Peyer's patch (tissue), 4 donors: ENCODE data around the gene C1GALT1. TPM values are rescaled to one million over a fixed set of nuclear protein-coding genes. Genes with fewer than 3 reads are reported as not detected.
A peak's percentile ranks its signal among the peaks of the same experiment; 100 is the strongest.

Experiments used
- DNase-seq, 3 donors: peaks; one replicate each; pipeline ENCODE4 v3.0.0-alpha.2; 2017 to 2019
- H3K27ac ChIP-seq, 4 donors: fragments of 200-600 bp; sonication (generic); one replicate each; pipeline ENCODE4 v1.5.1; 2016 to 2019
- H3K27me3 ChIP-seq, 2 donors: fragments of 200-600 bp; sonication (generic); one replicate each; pipeline ENCODE4 v1.5.1; 2019
- H3K36me3 ChIP-seq, 3 donors: fragments of 200-600 bp; sonication (generic); one replicate each; pipeline ENCODE4 v1.5.1; 2016 to 2019
- H3K4me1 ChIP-seq, 4 donors: fragments of 200-600 bp; sonication (generic); one replicate each; pipeline ENCODE4 v1.5.1; 2016 to 2019
- H3K4me3 ChIP-seq, 4 donors: fragments of 200-600 bp; sonication (generic); 1 replicate in 3 of 4; 2 replicates in 1 of 4; pipeline ENCODE4 v1.5.1; 2016 to 2019; ENCODE audit warnings: mild to moderate bottlenecking in 1 of 4
- H3K9me3 ChIP-seq, 4 donors: fragments of 200-600 bp; sonication (generic); one replicate each; pipeline ENCODE4 v1.5.1; 2016 to 2019; ENCODE audit warnings: mild to moderate bottlenecking in 1 of 4
- CTCF ChIP-seq, 6 experiments: fragments of 450-650 bp in 4 of 6; fragments of 200-600 bp in 2 of 6; sonication (generic) in 1 of 6; IDR thresholded peaks; one replicate each; pipeline ENCODE4 v1.5.1; 2017 to 2019; ENCODE audit warnings: antibody characterized with exemption in 6 of 6, mild to moderate bottlenecking in 3 of 6, moderate library complexity in 1 of 6
- POLR2A ChIP-seq, 2 donors: fragments of 450-650 bp; IDR thresholded peaks; one replicate each; pipeline ENCODE4 v1.5.1; 2017; ENCODE audit warnings: antibody characterized with exemption in 2 of 2, mild to moderate bottlenecking in 2 of 2, moderate library complexity in 2 of 2
- total RNA-seq, 4 donors: library from RNA; depleted of rRNA; stranded (reverse); fragments of >200 nt; gene quantifications; one replicate each; pipeline ENCODE4 v1.1.0, GENCODE V29; 2016

Gene C1GALT1
- total RNA-seq, 4 donors from 2014 or later = 23.1 to 63.3 (median 34.8) TPM

DNA sequence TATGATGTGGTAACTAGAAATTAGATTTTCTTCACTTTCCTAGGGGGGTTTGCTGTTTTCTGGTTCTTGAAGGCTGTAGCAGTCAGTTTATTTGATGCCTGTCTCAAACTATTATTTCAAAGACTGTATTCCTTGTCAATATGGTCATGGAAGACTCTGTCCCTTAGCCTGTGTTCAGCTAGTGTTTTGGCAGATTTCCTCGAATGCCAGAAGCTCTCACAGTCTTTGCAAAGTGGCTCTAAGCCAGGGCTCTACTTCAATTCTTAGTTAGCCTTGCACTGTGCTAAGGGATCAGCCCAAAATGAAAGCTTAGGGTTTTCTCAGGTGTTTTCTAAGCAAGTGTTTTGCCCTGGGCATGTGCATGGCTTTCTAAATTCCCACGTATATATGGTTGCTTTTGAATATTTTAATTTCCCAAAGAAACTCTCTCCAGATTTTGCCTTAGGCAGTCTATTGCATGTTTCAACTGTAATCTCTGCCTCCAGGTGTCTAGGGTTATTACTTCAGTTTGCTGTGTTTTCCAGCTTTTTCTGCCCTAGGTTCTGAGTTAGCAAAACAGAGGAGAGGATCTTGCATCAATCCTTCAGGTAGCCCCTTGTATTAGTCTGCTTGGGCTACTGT, 7.2 kb upstream of the C1GALT1 start:
- TF ChIP-seq CTCF (IDR thresholded peaks at IDR 0.05) = no peak
- no peak for TF ChIP-seq POLR2A (IDR thresholded peaks at IDR 0.05)
- Histone ChIP-seq H3K4me3 (no peak overlapping the region), H3K27ac (no peak overlapping the region), H3K27me3 (no peaks in the 10 kb centered on the region), H3K4me1 (no peaks in the 10 kb centered on the region), H3K9me3 (no peaks in the 10 kb centered on the region), H3K36me3 (no peaks in the 10 kb centered on the region)
- no peak for DNase-seq

DNA sequence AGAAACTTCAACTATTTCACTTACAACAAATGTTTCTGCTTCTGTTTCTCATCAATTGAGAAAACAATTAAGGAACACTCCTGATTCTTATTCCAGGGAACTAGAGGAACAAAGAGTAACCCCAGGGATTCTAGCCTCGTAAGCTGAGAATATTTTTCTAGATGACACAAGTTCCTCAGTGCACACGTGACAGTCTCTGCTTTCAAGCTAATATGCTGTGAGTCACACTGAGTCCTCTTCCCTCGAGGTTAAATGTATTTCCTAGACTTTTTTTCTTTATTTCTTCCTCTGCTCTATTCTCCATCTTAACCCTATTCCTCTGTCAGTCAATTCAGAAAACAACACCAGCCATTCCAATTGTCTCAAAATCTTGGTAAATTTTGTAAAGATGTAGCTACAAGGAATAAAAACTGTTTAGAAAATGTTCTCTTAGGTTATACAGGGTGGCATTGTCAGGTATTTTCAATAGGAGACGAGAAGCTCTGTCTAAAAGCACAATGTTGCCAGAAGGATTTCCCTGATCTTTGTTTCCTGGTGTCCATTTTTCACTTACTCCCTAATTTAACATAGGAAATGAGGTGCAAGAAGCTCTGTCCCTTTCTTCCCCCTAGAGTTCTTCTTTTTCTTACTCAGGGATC, 5.8 kb upstream of the C1GALT1 start:
- Histone ChIP-seq H3K9me3 (no peaks in the 10 kb centered on the region), H3K27me3 (no peaks in the 10 kb centered on the region), H3K36me3 (no peaks in the 10 kb centered on the region), H3K4me1 (peaks cover 0 to 6% (median 0%) of the 10 kb centered on the region in 4 donors), H3K27ac (peak overlapping the region in 1 of 4 donors; percentile 59), H3K4me3 (no peak overlapping the region)
- peak in 1 of 3 donors; percentile 60 for DNase-seq
- no peak for TF ChIP-seq CTCF (IDR thresholded peaks at IDR 0.05)
- no peak for TF ChIP-seq POLR2A (IDR thresholded peaks at IDR 0.05)

DNA sequence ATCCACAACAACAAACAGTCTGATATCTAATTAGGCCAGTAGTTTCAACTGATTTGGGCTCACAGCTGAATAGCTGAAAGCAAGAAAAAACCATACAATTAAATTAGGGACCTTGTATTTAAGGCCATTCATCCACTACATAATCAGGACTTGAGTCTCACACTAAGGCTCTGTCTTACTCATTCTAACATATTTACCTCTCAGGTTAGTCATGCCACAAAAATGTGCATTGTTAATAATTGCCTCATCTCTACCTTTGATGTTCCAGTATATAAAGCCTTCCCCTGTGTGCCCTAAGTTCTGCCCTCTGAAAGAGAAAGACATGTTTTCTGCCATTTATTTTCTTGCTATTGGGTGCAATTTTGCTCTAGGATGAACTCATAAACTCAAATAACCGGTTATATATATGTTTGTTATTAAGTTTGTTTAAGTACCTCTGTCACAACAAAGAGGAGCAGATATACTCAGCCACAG, 5.3 kb upstream of the C1GALT1 start:
- Histone ChIP-seq H3K27me3 (no peaks in the 10 kb centered on the region), H3K4me3 (no peak overlapping the region), H3K4me1 (peaks cover 0 to 6% (median 0%) of the 10 kb centered on the region in 4 donors), H3K27ac (peak overlapping the region in 1 of 4 donors; percentile 59), H3K9me3 (no peaks in the 10 kb centered on the region), H3K36me3 (no peaks in the 10 kb centered on the region)
- DNase-seq = no peak
- no peak for TF ChIP-seq POLR2A (IDR thresholded peaks at IDR 0.05)
- no peak for TF ChIP-seq CTCF (IDR thresholded peaks at IDR 0.05)

DNA sequence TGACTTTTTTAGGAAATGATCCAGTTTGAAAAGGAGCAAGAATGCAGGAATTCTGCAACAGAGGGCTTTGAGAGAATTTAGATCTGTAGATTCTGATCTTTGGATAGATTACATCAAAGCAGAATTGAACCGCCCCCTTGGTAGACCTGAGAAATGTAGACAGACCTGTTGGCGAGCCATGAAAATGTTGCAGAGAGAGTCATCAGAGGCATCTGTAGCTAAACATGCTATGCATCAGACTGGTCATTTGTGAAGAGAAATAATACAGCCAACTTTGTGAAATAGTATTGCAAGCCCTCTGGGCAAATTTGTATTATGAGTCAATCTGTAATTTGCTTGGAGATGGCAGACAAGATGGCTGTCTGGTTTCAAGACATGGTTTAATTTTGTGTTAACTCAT, 4.3 kb upstream of the C1GALT1 start:
- H3K27ac ChIP-seq = no peak overlapping the region
- H3K36me3 ChIP-seq = no peaks in the 10 kb centered on the region
- no peak for DNase-seq
- TF ChIP-seq POLR2A (IDR thresholded peaks at IDR 0.05) (no peak), CTCF (IDR thresholded peaks at IDR 0.05) (no peak)
- no peaks in the 10 kb centered on the region for H3K27me3 ChIP-seq
- H3K4me1 ChIP-seq = peaks cover 0 to 6% (median 0%) of the 10 kb centered on the region in 4 donors
- H3K4me3 ChIP-seq = no peak overlapping the region
- H3K9me3 ChIP-seq = no peaks in the 10 kb centered on the region

GRCh38 chr7:7178906-7179305, 3.4 kb upstream of the C1GALT1 start:
- H3K9me3 ChIP-seq = no peaks in the 10 kb centered on the region
- no peak overlapping the region for H3K27ac ChIP-seq
- TF ChIP-seq POLR2A (IDR thresholded peaks at IDR 0.05) = no peak
- no peak for TF ChIP-seq CTCF (IDR thresholded peaks at IDR 0.05)
- H3K27me3 ChIP-seq = no peaks in the 10 kb centered on the region
- peaks cover 0 to 11% (median 1%) of the 10 kb centered on the region in 4 donors for H3K4me1 ChIP-seq
- no peaks in the 10 kb centered on the region for H3K36me3 ChIP-seq
- no peak overlapping the region for H3K4me3 ChIP-seq
- no peak for DNase-seq
